Stromal cell of bone marrow (primary cell): Measurements from ENCODE around the gene CORO1C.

Experiments used
- DNase-seq: peaks from one replicate; pipeline ENCODE4 v3.0.0-alpha.2; 2012; ENCODE audit warnings: low read depth

The CORO1C gene

GRCh38 chr12:108696111-108696995, 35.0 kb downstream of the CORO1C start:
- DNase-seq: peak; percentile 99

- no peak for DNase-seq
Observed at GRCh38 chr12:108694812-108695278, 36.5 kb downstream of the CORO1C start.

GRCh38 chr12:108693751-108694150, 37.6 kb downstream of the CORO1C start:
- no peak for DNase-seq

- no peak for DNase-seq
Observed at GRCh38 chr12:108693186-108693730, 38.1 kb downstream of the CORO1C start.

GRCh38 chr12:108691998-108692808, 39.1 kb downstream of the CORO1C start:
- no peak for DNase-seq

GRCh38 chr12:108691175-108691997, 39.9 kb downstream of the CORO1C start:
- DNase-seq: peak; percentile 99

- DNase-seq: peak; percentile 60
Observed at GRCh38 chr12:108690542-108691174, 40.7 kb downstream of the CORO1C start.

GRCh38 chr12:108690191-108690518, 41.2 kb downstream of the CORO1C start:
- DNase-seq: no peak

- DNase-seq: no peak
Observed at GRCh38 chr12:108689314-108690190, 41.8 kb downstream of the CORO1C start.

GRCh38 chr12:108686780-108687179, 44.5 kb downstream of the CORO1C start:
- no peak for DNase-seq

- no peak for DNase-seq
Observed at GRCh38 chr12:108685469-108686260, 45.7 kb downstream of the CORO1C start.

GRCh38 chr12:108683906-108684556, 47.3 kb downstream of the CORO1C start:
- DNase-seq: no peak

GRCh38 chr12:108681317-108681716, 50.0 kb downstream of the CORO1C start:
- no peak for DNase-seq

GRCh38 chr12:108679106-108679681, 52.1 kb downstream of the CORO1C start:
- no peak for DNase-seq

- no peak for DNase-seq
Observed at GRCh38 chr12:108678104-108678730, 53.1 kb downstream of the CORO1C start.

GRCh38 chr12:108677381-108677780, 53.9 kb downstream of the CORO1C start:
- DNase-seq: no peak

- DNase-seq: no peak
Observed at GRCh38 chr12:108676707-108677106, 54.6 kb downstream of the CORO1C start.

- DNase-seq: no peak
Observed at GRCh38 chr12:108675792-108676191, 55.5 kb downstream of the CORO1C start.
